Mucosa of descending colon (tissue), 3 donors: ENCODE data around the gene HS6ST3. TPM values are rescaled to one million over a fixed set of nuclear protein-coding genes. Genes with fewer than 3 reads are reported as not detected.

Experiments used
- ATAC-seq: fragments of 200-7000 bp; cut with Tn5 transposase; one replicate; pipeline ENCODE4 v1.9.1; 2020; ENCODE audit warnings: mild to moderate bottlenecking, moderate library complexity
- DNase-seq, 3 donors: peaks; one replicate each; pipeline ENCODE4 v3.0.0-alpha.2; 2020
- H3K36me3 ChIP-seq: fragments of 200-600 bp; one replicate; pipeline ENCODE4 v1.8.0; 2021; ENCODE audit warnings: low read depth, mild to moderate bottlenecking
- H3K4me1 ChIP-seq: fragments of 200-600 bp; one replicate; pipeline ENCODE4 v1.8.0; 2021; ENCODE audit warnings: low read depth, mild to moderate bottlenecking
- H3K4me3 ChIP-seq: fragments of 200-600 bp; one replicate; pipeline ENCODE4 v1.8.0; 2021; ENCODE audit warnings: mild to moderate bottlenecking
- H3K9me3 ChIP-seq: fragments of 200-600 bp; one replicate; pipeline ENCODE4 v1.8.0; 2021; ENCODE audit warnings: mild to moderate bottlenecking
- CTCF ChIP-seq: fragments of 200-600 bp; IDR thresholded peaks from one replicate; pipeline ENCODE4 v1.8.0; 2022; ENCODE audit warnings: antibody characterized with exemption, mild to moderate bottlenecking
- intact Hi-C, 2 donors: fragments of 100-400 bp; cut with DNase I in 1 of 2; cut with micrococcal nuclease in 1 of 2; formaldehyde crosslinking; loops; one replicate each; pipeline versions ENCODE4 v1.11.0 to v1.11.1; 2022; cut with DNase I, micrococcal nuclease
- total RNA-seq, 3 donors: library from RNA; stranded (reverse); fragmentation: NEBNext Ultra II Directional in 2 of 3; extraction: Animal tissue kit (Norgen Biotek cat#: 25700) in 2 of 3; gene quantifications; one replicate each; pipeline versions ENCODE4 v1.2.1 to v1.2.4, GENCODE V29; 2021 to 2023
- donor health status: DM: no; HTN: no; CAD: no; lungs with moderate emphysema.
- donor health status: DM: no; HTN: no; CAD: no.
- donor health status: DM: no; HTN: yes; CAD: no.

The HS6ST3 gene
- total RNA-seq, 3 donors from 2014 or later = 0.14 to 0.89 TPM; not detected in 1

- intact Hi-C loops = no loop called here
- no peak for ATAC-seq
Observed at GRCh38 chr13:96075953-96076543, 13.9 kb upstream of the HS6ST3 start.

GRCh38 chr13:96080676-96081075 lies 9.2 kb upstream of the HS6ST3 start:
- intact Hi-C loops = no loop called here
- DNase-seq = no peak
- TF ChIP-seq CTCF = no peak
- Histone ChIP-seq H3K36me3 (no peaks in the 10 kb centered on the region), H3K9me3 (no peaks in the 10 kb centered on the region), H3K4me3 (no peak overlapping the region), H3K4me1 (no peaks in the 10 kb centered on the region)
- ATAC-seq = no peak

More at GRCh38 chr13:96075953-96076543, 13.9 kb upstream of the HS6ST3 start:
- no peak for DNase-seq
- Histone ChIP-seq H3K4me3 (no peak overlapping the region), H3K36me3 (no peaks in the 10 kb centered on the region), H3K4me1 (no peaks in the 10 kb centered on the region), H3K9me3 (no peaks in the 10 kb centered on the region)
- TF ChIP-seq CTCF = no peak

- ATAC-seq (no peak), DNase-seq (no peak)
- no peaks in the 10 kb centered on the region for H3K36me3 ChIP-seq
- no peak for TF ChIP-seq CTCF
- H3K4me1 ChIP-seq = no peaks in the 10 kb centered on the region
- no peak overlapping the region for H3K4me3 ChIP-seq
- no peaks in the 10 kb centered on the region for H3K9me3 ChIP-seq
- intact Hi-C loops = no loop called here
Observed at GRCh38 chr13:96081888-96082287, 8.0 kb upstream of the HS6ST3 start.

GRCh38 chr13:96082640-96083039 lies 7.3 kb upstream of the HS6ST3 start:
- Histone ChIP-seq H3K9me3 (no peaks in the 10 kb centered on the region), H3K4me1 (no peaks in the 10 kb centered on the region), H3K4me3 (no peak overlapping the region), H3K36me3 (no peaks in the 10 kb centered on the region)
- DNase-seq = no peak
- no peak for ATAC-seq
- TF ChIP-seq CTCF = no peak
- intact Hi-C loops = no loop called here

GRCh38 chr13:96086736-96087135 lies 3.2 kb upstream of the HS6ST3 start:
- TF ChIP-seq CTCF = no peak
- no peak overlapping the region for H3K4me3 ChIP-seq
- ATAC-seq = no peak
- DNase-seq = no peak
- no peaks in the 10 kb centered on the region for H3K36me3 ChIP-seq
- peaks cover 10% of the 10 kb centered on the region for H3K4me1 ChIP-seq
- H3K9me3 ChIP-seq = no peaks in the 10 kb centered on the region
- intact Hi-C loops = no loop called here

GRCh38 chr13:96089139-96089538 lies 768 bp upstream of the HS6ST3 start:
- DNase-seq (no peak), ATAC-seq (no peak)
- intact Hi-C loops = no loop called here
- TF ChIP-seq CTCF = no peak
- peaks cover 10% of the 10 kb centered on the region for H3K4me1 ChIP-seq
- H3K4me3 ChIP-seq = no peak overlapping the region
- H3K9me3 ChIP-seq = no peaks in the 10 kb centered on the region
- no peaks in the 10 kb centered on the region for H3K36me3 ChIP-seq
